Urothelium cell line (cell line): Measurements from ENCODE around the gene APBB3.
A peak's percentile ranks its signal among the peaks of the same experiment; 100 is the strongest.
"Not testable (repeated sequence)": the region's sequence is repeated elsewhere in the genome, so short reads cannot be mapped to it uniquely, and the experiment has no call there.

Source experiments
- DNase-seq: peaks from one replicate; pipeline ENCODE4 v3.0.0; 2011; ENCODE audit warnings: low spot score, mixed read lengths
- FAIRE-seq: peaks from 2 replicates; lab custom pipeline; 2011; peaks lifted over from hg19 to GRCh38; lab: Jason Lieb, UNC

Gene APBB3, protein sequence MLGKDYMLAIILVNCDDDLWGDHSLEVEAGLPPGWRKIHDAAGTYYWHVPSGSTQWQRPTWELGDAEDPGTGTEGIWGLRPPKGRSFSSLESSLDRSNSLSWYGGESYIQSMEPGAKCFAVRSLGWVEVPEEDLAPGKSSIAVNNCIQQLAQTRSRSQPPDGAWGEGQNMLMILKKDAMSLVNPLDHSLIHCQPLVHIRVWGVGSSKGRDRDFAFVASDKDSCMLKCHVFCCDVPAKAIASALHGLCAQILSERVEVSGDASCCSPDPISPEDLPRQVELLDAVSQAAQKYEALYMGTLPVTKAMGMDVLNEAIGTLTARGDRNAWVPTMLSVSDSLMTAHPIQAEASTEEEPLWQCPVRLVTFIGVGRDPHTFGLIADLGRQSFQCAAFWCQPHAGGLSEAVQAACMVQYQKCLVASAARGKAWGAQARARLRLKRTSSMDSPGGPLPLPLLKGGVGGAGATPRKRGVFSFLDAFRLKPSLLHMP

DNA sequence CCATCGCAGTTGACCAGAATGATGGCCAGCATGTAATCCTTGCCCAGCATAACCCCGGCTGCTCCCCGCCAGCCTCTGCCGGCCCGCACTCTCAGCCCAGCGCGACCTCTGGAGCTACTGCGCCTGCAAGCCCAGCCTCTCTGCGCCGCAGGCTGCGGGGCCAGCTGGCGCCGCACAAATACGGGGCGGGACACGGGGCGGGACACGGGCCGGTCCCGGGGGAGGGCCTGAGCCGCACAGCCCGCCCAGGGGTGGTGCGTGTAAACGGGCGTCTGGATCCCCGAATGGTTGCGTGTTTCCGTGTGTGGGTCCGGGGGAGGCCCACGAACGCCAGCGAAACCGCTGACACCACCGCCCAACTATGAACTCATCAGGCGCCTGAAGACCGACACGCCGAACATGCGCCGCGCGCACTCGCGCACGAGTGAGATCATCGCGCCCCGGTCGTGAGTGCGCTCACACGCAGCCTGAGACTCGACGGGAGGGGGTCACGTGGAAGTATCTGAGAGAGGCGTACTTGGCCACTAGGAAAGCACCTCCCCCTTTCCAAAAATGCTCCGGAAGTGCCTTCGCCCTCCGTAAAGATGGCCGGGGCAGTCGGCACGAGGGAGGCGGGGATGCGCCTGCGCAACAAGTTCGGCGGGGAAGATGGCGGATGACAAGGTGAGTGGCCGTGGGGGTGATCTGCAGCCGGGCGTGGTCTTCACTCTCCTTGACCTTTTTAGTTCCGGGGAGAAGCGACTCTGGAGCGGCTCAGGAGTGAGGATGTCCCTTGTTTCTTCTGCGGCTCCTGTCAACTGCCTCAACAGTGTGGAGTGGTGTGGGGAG is at the start of gene APBB3, which contains the start of gene SLC35A4:
Gene APBB3, minus strand, starts transcription at position 403 of the 828 bp plus-strand sequence. Its CDS starts 353 bp downstream, at position 50.
Gene SLC35A4, plus strand, starts transcription at position 633 of the 828 bp plus-strand sequence. CDS start 2,342 bp downstream, outside the sequence.
- FAIRE-seq (peak; percentile 23), DNase-seq (peak; percentile 94)

DNA sequence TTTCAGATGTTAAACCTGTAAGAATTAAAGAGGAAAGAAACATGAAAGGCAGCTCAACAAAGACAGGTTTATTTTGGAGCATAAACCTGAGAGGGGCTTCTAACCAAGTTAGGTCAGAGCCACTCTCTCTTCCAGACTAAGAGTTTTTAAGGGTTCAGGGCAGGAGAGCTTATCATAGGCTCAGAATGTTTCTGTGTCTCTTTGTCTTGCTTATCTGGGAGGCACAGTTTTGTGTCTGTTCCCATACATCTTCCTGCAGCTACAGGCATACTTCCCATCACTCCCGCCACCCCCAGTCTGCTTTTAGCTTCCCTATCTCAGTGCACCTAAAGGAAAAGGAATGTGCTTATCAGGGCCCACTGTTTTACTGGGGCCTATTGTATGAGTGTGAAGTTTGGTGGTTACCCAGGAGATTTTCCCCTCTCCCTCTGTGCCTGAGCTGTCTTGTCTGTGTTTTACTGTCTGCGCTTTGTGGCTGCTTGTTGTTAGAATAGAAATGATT is 46.7 kb upstream of the APBB3 start:
- no peak for FAIRE-seq

DNA sequence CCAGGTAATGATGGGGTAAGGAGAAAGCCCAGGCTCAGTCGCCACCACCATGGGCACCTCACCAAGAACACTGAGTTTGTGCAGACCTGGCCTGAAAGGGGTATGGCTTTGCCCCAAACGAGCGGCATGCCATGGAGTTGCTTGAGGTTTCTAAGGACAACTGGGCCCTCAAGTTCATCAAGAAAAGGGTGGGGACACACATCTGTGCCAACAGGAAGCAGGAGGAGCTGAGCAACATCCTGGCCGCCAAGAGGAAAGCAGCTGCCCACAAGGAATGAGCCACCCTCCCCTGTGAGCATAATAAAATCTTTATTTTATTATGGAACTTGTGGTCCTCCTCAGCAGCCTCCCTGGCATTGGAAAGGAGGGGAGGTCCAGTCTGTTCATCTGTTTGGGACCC is 44.7 kb upstream of the APBB3 start:
- no peak for FAIRE-seq
- no peak for DNase-seq

More for the DNA sequence above, 46.7 kb upstream of the APBB3 start:
- no peak for DNase-seq

DNA sequence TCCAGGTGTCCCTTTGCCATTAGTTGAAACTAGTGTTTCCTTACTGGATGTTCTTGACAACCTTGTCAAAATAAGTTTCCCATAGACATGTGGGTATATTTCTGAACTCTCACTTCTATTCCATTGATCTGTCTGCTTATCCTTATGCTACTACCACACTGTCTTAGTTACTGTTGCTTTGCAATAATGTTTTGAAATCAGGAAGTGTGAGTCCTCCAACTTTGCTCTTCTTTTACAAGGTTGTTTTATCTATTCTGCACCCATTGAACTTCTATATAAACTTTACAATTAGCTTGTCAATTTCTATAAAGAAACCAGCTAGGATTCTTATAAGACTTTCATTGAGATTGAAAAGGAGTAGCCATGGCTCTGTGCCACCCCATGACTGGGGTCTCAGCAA is 44.3 kb upstream of the APBB3 start:
- FAIRE-seq (no peak), DNase-seq (no peak)

DNA sequence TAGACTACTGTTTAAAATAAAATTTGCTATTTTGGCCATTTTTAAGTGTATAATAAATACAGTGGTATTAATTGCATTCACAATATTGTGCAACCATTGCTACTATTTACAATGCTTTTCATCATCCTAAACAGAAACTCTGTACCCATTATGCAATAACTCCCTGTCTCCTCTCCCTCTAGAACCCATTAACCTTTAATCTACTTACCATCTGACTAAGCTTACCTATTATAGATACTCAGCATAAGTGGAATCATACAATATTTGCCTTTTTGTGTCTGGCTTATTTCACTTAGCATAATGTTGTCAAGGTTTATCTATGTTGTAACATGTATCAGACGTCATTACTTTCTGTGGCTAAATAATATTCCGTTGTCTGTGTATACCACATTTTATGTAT is 42.6 kb upstream of the APBB3 start:
- no peak for DNase-seq
- FAIRE-seq: no peak

DNA sequence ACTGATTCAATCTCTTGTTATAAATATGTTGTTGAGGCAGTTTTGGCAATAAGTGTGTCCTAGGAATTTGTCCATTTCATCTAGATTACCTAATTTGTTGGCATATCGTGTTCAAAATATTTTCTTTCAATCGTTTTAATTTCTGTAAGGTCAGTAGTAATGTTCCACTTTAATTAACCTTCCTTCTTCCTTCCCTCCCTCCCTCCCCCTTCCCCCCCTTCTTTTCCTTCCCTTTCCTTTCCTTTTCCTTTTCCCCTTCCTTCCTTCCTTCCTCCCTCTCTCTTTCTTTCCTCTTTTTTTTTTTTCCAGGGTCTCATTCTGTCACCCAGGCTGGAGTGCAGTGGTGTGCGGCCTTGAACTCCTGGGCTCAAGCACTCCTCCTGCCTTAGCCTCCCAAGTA is 41.5 kb upstream of the APBB3 start:
- DNase-seq (no peak), FAIRE-seq (no peak)

DNA sequence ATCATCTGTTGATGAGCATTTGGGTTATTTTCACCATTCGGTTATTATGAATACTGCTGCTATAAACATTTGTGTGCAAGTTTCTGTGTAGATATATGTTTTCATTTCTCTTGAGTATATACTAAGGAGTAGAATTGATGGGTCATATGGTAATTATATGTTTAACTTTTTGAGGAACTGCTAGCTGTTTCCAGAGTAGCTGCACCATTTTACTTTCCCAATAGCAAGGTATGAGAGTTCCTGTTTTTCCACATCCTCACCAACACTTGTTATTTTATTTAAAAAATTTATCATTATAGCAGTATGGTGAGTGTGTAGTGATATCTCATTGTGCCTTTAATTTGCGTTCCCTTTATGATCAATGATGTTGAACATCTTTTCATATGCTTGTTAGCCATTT is 39.3 kb upstream of the APBB3 start:
- FAIRE-seq (no peak), DNase-seq (no peak)

DNA sequence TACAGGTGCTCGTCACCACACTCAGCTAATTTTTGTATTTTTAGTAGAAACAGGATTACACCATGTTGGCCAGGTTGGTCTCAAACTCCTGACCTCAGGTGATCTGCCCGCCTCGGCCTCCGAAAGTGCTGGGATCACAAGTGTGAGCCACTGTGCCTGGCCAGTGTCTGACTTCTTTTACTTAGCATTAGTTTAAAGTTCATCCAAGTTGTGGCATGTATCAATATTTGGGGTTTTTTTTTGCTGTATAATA is 39.0 kb upstream of the APBB3 start:
- DNase-seq, FAIRE-seq: not testable (repeated sequence)

DNA sequence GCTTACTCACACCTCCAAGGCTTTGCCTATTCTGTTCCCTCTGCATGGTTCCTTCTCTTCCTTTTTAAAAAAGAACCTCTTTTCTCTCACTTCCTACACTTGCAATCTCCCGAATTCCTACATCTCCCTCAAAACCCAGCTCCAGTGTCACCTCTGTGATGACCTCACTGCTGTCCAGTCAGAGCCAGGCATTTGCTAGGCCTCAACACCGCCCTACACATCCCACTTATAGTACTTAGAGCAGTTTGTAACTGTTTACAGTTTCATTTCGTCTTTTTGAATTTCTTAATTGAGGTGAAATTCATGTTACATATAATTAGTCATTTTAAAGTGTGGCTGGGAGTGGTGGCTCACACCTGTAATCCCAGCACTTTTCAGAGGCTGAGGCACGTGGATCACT is 37.7 kb upstream of the APBB3 start:
- DNase-seq: no peak
- FAIRE-seq: no peak

DNA sequence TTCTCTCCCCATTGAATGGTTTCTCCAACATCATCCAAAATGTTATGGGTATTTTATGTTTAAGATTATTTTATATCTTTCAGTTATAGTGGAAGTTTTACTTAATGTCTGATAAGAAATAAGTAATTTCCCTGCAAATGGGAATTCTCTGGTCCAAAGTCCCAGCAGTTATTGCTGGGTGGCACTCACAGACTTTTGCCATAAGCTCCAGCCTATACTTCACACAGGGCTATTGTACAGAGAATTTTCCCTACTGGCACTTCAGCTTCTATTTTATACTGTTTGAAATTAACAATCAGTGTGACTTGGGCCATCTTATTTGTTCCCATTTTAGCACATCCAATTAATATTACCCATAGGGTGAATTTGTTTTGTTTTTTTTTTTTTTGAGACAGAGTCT is 35.7 kb upstream of the APBB3 start:
- DNase-seq (no peak), FAIRE-seq (no peak)

DNA sequence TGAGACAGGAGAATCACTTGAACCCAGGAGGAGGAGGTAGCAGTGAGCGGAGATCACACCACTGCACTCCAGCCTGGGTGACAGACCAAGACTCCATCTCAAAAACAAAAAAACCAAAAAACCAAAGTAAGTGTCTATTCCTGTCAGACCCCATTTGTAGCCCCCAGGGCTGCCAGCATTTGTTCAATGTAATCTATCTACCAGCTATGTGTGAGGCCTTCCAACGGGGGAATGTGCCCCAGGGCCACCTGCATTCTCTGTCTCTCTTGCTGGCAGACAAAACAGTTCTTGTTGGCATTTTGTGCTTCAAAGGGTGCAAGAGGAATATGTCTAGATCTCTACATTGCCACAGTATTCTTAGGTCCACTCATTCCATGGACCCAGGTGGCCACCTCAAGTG is 34.4 kb upstream of the APBB3 start:
- no peak for FAIRE-seq
- DNase-seq: no peak

DNA sequence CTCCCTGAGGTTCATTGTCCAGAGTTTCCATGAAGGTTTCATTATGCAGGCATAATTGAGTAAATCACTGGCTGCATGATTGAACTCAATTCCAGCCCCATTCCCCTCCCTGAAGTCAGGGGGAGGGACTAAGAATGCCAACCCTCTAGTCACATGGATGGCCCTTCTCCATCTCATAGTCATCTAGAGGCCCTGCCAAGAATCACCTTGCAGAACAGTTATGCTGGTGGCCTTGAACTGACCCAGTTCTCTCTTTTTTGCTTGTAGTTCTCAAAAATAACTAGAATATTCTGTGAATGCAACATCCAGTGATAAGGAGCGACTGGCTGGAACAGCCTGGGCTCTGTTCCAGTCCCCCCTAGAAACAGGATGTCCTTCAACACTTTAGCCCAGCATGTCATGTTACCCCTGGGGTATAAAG is 31.9 kb upstream of the APBB3 start:
- FAIRE-seq: no peak
- DNase-seq: no peak

DNA sequence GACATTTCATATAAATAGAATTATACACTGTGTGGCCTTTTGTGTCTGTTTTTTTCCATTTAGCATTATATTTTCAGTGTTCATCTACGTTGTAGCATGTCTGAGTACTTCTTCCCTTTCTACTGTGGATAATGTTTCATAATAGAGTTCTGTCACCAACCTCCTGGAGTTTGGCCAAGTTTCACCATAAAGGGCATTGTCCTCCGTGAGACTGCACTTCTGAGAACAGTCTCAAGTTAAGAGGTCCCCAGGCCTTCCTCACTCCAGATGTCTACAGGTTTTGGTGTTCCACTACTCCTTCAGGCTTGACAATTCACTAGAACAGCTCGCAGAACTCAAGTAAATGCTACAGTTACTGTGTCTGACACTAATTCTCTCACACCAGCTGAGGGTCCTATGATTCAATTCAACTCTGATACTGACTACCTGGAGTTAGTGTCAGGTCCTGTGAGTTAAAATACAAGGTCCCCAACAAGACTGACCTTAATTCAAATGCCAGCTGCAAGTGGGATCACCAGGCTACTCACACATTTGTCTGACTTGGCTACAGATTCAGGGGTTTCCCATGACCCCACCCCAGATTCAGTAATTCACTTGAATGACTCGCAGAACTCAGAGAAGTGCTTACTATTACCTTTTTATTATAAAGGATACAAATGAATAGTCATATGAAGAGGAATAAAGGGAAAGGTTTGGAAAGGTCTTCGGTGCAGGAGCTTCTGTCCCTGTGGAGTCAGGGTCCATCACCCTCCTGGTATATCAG is 31.3 kb upstream of the APBB3 start:
- no peak for DNase-seq
- no peak for FAIRE-seq

DNA sequence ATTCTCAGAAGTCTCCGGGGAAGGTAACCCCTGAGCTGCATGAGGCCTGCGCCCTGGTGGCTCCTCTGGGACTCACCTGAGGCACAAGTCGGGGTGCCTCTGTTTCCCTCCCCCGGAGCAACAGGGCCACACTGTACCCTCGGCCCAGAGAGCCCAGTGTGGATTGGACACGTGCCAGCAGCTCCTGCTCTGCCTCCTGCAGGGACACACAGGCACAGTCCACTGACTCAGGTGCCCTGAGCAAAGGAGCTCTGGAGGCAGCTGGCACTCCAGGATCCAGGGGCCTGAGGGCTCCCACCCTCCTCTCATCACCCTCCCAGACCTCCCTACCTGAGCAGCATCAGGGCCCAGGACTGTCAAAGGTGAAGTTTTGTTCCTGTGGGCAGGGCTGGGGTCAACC is 29.8 kb upstream of the APBB3 start:
- FAIRE-seq (no peak), DNase-seq (no peak)

DNA sequence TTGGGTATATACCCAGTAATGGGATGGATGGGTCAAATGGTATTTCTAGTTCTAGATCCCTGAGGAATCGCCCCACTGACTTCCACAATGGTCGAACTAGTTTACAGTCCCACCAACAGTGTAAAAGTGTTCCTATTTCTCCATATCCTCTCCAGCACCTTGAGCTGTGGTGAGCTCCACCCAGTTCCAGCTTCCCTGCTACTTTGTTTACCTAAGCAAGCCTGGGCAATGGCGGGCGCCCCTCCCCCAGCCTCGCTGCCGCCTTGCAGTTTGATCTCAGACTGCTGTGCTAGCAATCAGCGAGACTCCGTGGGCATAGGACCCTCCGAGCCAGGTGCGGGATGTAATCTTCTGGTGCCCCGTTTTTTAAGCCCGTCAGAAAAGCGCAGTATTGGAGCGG is 28.7 kb upstream of the APBB3 start:
- not testable (repeated sequence) for DNase-seq, FAIRE-seq

DNA sequence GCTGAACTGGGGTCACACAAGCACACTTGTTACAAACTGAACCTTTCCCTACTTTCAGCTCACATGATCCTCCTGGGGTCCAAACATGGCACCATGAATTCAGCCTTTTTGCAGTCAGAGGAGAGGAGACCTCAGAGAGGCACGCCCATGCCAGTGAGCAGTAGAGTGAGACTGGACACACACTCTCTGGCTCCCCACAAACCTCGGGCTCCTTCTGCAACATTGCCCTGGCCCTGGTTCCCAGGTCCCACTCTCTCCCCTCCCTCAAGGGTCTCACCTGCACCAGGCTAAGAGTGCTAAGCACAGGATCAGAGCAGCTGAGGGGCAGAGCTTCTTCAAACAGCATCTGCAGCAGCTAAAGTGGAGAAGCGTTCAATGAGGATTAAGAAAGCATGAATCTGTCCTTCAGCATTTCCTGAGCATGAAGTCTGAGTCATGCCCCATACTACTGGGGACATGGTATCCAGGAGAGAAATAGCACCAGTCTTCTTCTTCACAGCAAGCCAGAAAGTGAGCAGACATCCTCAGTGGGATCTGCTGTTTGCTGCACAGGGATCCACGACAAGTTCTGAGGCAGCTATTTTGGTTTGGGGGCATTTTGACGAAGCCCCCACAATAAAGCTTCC is 27.5 kb upstream of the APBB3 start:
- DNase-seq (no peak), FAIRE-seq (no peak)

DNA sequence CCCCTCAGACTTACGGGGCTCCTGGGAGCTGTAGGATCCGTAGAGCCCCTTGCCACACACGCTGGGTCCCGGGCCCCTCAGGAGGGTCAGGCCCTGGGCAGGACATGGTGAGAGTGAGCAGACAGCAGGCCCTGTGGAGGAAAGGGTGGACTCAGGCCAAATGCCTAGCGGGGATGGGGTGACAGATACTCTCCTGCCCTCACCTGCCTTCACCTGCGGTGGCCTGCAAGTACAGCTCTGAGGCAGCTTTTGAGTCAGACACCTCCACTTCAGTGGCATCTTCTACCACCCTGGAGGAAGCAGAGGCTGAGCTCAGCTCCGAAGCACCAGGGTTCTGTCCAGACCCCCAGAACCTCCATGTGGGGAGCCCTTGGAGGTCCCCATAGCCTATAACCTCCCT is 26.5 kb upstream of the APBB3 start:
- DNase-seq (no peak), FAIRE-seq (no peak)

DNA sequence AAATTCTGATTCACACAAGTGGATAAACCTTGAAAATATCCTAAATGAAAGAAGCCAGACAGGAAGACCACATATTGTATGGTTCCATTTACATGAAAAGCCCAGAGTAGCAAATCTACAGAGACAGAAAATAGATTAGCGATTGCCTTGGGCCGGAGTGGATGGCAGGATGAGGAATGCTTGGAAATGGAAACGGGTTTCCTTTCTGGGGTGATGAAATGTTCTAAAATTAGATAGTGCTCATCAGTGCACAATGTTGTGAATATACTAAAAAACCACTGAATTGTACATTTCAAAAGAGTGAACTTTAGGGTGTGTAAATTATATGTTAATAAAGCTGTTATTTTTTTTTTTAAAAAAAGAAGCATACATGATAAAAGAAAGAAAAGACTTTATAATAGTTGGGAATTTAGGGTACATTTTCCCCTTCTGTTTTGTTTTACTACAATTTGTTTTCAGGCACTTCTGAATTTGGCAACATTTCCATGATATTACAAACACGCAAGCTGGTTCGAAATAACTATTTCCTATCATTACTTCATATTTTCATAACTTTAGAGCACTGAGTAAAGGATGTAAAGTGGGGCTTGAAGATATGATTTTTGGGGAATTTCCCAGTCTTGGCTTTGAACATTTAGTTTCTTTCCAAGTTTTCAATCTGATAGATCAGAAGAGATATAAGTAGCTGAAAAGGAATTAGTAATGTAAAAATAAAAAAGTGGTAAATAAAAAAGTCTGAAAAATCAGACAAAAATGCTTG is 24.1 kb upstream of the APBB3 start:
- FAIRE-seq: no peak
- no peak for DNase-seq

DNA sequence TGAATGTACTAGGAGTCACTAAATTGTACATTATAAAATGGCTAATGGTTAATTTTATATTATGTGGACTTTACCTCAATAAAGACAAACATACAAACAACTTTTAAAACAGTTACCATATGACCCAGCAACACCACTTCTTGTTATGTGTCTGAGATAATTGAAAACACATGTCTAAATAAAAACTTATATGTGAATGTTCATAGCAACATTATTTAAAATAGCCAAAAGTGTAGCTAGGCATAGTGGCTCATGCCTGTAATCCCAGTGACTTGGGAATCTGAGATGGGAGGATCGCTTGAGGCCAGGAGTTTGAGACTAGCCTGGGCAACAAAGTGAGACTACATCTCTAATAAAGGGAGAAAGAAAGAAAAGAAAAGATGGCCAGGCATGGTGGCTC is 23.1 kb upstream of the APBB3 start:
- DNase-seq (no peak), FAIRE-seq (no peak)
